Naive thymus-derived CD4-positive, alpha-beta T cell (primary cell): Measurements from ENCODE around the gene P2RY2. TPM values are rescaled to one million over a fixed set of nuclear protein-coding genes. Genes with fewer than 3 reads are reported as not detected.
"Not testable (repeated sequence)": the region's sequence is repeated elsewhere in the genome, so short reads cannot be mapped to it uniquely, and the experiment has no call there.

ENCODE experiments used
- ATAC-seq: fragments of 150-1000 bp; cut with Tn5 transposase; 2 replicates; pipeline ENCODE4 v1.10.0; 2021; ENCODE audit warnings: mild to moderate bottlenecking, moderate library complexity
- CTCF ChIA-PET: fragments of 350-600 bp; sonication (Branson Sonifier 250); formaldehyde crosslinking; loops from one replicate; lab custom pipeline; 2021; ENCODE audit warnings: antibody characterized with exemption; lab: Charles Lee
- POLR2A ChIA-PET: fragments of 350-600 bp; sonication (Branson Sonifier 250); formaldehyde crosslinking; loops from one replicate; lab custom pipeline; 2021; ENCODE audit warnings: antibody characterized with exemption, inconsistent platforms; lab: Charles Lee
- DNase-seq, 9 donors: peaks; one replicate each; pipeline versions ENCODE4 v3.0.0 to v3.0.0-alpha.2; 2020 to 2022; ENCODE audit warnings: mixed read lengths in 1 of 9
- H3K27ac ChIP-seq: one replicate; pipeline ENCODE4 v1.7.0; 2013; ENCODE audit warnings: mild to moderate bottlenecking, low read depth, low read length, moderate library complexity
- H3K27me3 ChIP-seq, 2 donors: one replicate each; pipeline ENCODE4 v1.7.0; 2013; ENCODE audit warnings: low read length in 2 of 2, mild to moderate bottlenecking in 2 of 2, moderate library complexity in 2 of 2; ENCODE audit not compliant: control insufficient read depth in 2 of 2, insufficient read depth in 2 of 2
- H3K36me3 ChIP-seq, 3 experiments: 1 replicate in 2 of 3; 2 replicates in 1 of 3; pipeline ENCODE4 v1.7.0; 2013; ENCODE audit warnings: low read length in 3 of 3, mild to moderate bottlenecking in 3 of 3, moderate library complexity in 1 of 3; ENCODE audit not compliant: insufficient read depth in 3 of 3, control insufficient read depth in 2 of 3
- H3K4me1 ChIP-seq, 2 donors: one replicate each; pipeline ENCODE4 v1.7.0; 2013; ENCODE audit warnings: low read length in 2 of 2, mild to moderate bottlenecking in 2 of 2, moderate library complexity in 1 of 2; ENCODE audit not compliant: control insufficient read depth in 2 of 2, insufficient read depth in 2 of 2
- H3K4me3 ChIP-seq: 2 replicates; pipeline ENCODE4 v1.7.0; 2013; ENCODE audit warnings: mild to moderate bottlenecking, low read length
- H3K9me3 ChIP-seq, 3 experiments: 1 replicate in 2 of 3; 2 replicates in 1 of 3; pipeline ENCODE4 v1.7.0; 2013; ENCODE audit warnings: low read length in 3 of 3; ENCODE audit not compliant: control insufficient read depth in 2 of 3
- H3K27ac Mint-ChIP-seq, 9 donors: one replicate each; pipeline ENCODE4 v1.8.0; 2020 to 2022; ENCODE audit warnings: mixed read lengths in 9 of 9, mild to moderate bottlenecking in 8 of 9, moderate library complexity in 5 of 9, inconsistent platforms in 2 of 9
- H3K27me3 Mint-ChIP-seq, 5 donors: one replicate each; pipeline ENCODE4 v1.8.0; 2021 to 2022; ENCODE audit warnings: mixed read lengths in 5 of 5, mild to moderate bottlenecking in 1 of 5
- H3K36me3 Mint-ChIP-seq, 5 donors: one replicate each; pipeline ENCODE4 v1.8.0; 2020 to 2022; ENCODE audit warnings: mixed read lengths in 5 of 5, mild to moderate bottlenecking in 3 of 5, inconsistent platforms in 1 of 5
- H3K4me1 Mint-ChIP-seq, 7 donors: one replicate each; pipeline ENCODE4 v1.8.0; 2020 to 2022; ENCODE audit warnings: mixed read lengths in 7 of 7, mild to moderate bottlenecking in 3 of 7, inconsistent platforms in 1 of 7
- H3K4me3 Mint-ChIP-seq, 10 donors: one replicate each; pipeline ENCODE4 v1.8.0; 2020 to 2022; ENCODE audit warnings: mild to moderate bottlenecking in 10 of 10, mixed read lengths in 10 of 10, moderate library complexity in 6 of 10, inconsistent platforms in 2 of 10
- H3K9me3 Mint-ChIP-seq, 11 donors: one replicate each; pipeline ENCODE4 v1.8.0; 2020 to 2022; ENCODE audit warnings: mixed read lengths in 11 of 11, mild to moderate bottlenecking in 4 of 11, inconsistent platforms in 1 of 11, moderate library complexity in 1 of 11
- intact Hi-C, 2 donors: fragments of 100-400 bp; cut with micrococcal nuclease; formaldehyde crosslinking; loops; one replicate each; pipeline ENCODE4 v1.15.1; 2023
- polyA plus RNA-seq, 2 donors: library from polyadenylated mRNA; unstranded; fragments of 300-500 nt; fragmentation: Illumina TruSeq; gene quantifications; one replicate each; pipeline ENCODE4 v1.2.3, GENCODE V29; 2021
- total RNA-seq, 6 experiments: library from RNA in 5 of 6; stranded (reverse) in 5 of 6; gene quantifications; 1 replicate in 5 of 6; 2 replicates in 1 of 6; pipeline ENCODE4 v1.2.3 and lab custom pipeline; 2021 to 2026

P2RY2 gene
- total and polyA plus RNA-seq, 7 experiments from 2014 or later, result 0.90 to 5.3 TPM; not detected in 5

DNA sequence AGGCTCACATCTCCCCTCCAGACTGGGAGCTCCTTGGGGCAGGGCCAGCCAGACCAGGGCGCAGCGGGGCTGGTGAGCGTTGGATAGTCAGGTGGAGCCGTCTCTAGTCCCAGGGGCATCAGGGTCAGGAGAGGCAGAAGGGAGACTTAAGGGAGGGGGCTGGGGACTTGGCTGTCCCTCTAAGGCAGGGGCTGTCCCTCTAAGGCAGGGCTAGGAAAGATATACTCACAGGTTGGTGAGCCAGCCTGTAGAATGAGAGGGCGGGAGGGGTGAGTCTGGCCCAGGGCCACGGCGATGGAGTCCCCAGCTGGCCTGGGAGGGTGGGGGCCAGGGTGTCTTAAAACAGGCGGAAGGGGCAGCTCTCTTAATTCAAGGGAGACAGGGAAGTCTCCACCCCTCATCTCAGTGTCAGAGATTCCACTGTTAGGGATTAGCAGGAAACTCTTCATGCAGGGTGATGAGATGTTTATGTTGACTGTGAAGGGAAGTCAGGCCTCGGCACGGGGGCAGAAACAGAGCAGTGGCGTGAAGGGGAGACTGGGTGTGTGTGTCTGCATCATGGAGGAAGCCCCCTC lies 11.3 kb downstream of the P2RY2 start:
- ATAC-seq (no peak), DNase-seq (no peak)
- H3K4me1 ChIP-seq, result no peaks in the 10 kb centered on the region
- ChIA-PET CTCF (no interaction called here), POLR2A (no interaction called here)
- no peaks in the 10 kb centered on the region for H3K27me3 ChIP-seq
- H3K36me3 ChIP-seq, result no peaks in the 10 kb centered on the region
- peaks cover 0 to 8% (median 0%) of the 10 kb centered on the region in 5 donors for H3K27me3 Mint-ChIP-seq
- no peak overlapping the region for H3K27ac ChIP-seq
- intact Hi-C loops, result no loop called here
- H3K4me3 ChIP-seq, result no peak overlapping the region
- peaks cover 0 to 1% (median 0%) of the 10 kb centered on the region in 11 donors for H3K9me3 Mint-ChIP-seq
- no peak overlapping the region for H3K27ac Mint-ChIP-seq
- no peak overlapping the region for H3K4me3 Mint-ChIP-seq
- no peaks in the 10 kb centered on the region for H3K36me3 Mint-ChIP-seq
- peaks cover 0 to 3% (median 0%) of the 10 kb centered on the region in 7 donors for H3K4me1 Mint-ChIP-seq
- H3K9me3 ChIP-seq, result no peaks in the 10 kb centered on the region

DNA sequence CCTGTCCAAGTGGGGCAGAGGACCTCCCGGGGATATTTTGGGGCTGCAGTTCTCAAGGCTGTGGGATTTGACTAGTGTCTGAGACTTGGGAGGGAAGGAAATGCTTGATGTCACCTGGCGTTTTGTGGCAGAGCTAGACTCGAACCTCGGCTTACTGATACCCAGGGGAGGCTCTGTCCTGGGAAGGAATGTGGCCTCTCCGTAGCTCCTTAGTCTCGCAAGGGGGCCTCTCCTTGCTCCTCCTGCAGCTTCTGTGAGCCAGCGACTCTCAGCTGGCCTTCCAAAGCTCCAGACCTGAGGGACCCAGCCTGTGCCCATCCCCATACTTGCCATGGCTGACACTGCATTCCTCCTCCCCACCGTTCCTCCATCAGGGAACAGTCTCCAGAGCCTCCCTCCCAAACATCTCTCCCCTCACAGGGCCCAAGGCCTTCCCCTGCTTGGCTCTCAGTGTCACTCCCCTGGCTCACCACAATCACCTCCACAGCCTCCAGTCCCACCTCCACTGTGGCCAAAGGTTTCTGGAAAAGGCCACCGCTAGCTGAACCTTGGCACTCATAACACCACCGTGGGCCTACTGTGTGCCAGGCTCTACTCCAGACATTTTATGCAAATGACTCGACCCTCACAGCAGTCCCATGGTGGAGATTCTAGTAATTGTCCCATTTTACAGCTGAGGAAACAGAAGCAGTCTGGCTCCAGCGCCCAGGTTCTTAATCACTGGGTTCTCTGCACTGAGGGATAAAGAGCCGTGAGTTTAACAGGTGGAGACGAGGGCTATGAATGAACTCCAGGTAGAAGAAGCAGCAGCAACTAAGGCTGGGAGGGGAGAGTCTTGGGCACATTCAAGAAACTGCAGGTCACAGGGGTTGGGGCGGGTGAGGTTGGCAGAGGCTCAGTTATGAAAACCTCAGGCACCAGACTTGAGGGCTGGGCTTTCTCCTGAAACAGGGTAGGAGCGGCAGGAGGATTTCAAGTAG lies 12.1 kb downstream of the P2RY2 start:
- POLR2A ChIA-PET, result no interaction called here
- DNase-seq, result no peak
- Mint-ChIP-seq H3K4me1 (no peaks in the 10 kb centered on the region), H3K27ac (peak overlapping the region in 1 of 9 donors; percentile 50), H3K27me3 (peaks cover 0 to 4% (median 0%) of the 10 kb centered on the region in 5 donors), H3K9me3 (peaks cover 0 to 1% (median 0%) of the 10 kb centered on the region in 11 donors), H3K4me3 (no peak overlapping the region), H3K36me3 (no peaks in the 10 kb centered on the region)
- no peaks in the 10 kb centered on the region for H3K4me1 ChIP-seq
- no peaks in the 10 kb centered on the region for H3K9me3 ChIP-seq
- H3K27ac ChIP-seq, result no peak overlapping the region
- no peaks in the 10 kb centered on the region for H3K27me3 ChIP-seq
- ATAC-seq, result no peak
- no peaks in the 10 kb centered on the region for H3K36me3 ChIP-seq
- CTCF ChIA-PET, result interaction anchor here (0.7 kb wide), 1 partner anchor 66 kb away, joined by 4 read pairs; no protein-coding TSS in a partner anchor
- intact Hi-C loops, result no loop called here
- H3K4me3 ChIP-seq, result no peak overlapping the region

DNA sequence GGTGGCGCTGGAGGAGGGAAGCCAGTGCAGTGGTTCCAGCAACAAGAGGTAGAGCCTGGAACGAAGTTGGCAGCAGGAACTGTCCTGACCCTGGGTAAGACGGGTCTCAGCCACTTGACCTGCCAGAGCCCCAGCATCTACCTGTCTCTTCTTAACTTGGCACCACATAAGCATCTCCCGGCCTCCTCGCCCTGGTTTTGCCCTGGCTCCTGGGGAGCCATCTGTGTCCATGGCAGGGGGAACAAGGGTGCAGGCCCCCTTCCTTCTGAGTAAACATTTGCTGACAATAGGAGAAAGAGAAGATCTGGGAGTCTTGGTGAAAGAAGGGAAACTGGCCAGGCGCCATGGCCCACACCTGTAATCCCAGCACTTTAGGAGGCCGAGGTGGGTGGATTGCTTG lies 12.8 kb downstream of the P2RY2 start:
- H3K27ac ChIP-seq, result no peak overlapping the region
- Mint-ChIP-seq H3K27me3 (peaks cover 0 to 3% (median 0%) of the 10 kb centered on the region in 5 donors), H3K27ac (no peak overlapping the region), H3K36me3 (no peaks in the 10 kb centered on the region), H3K4me1 (no peaks in the 10 kb centered on the region), H3K4me3 (no peak overlapping the region), H3K9me3 (no peaks in the 10 kb centered on the region)
- ChIA-PET CTCF (no interaction called here), POLR2A (interaction anchor here (0.6 kb wide), 1 partner anchor 509 kb away, joined by 3 read pairs; no protein-coding TSS in a partner anchor)
- H3K4me3 ChIP-seq, result no peak overlapping the region
- intact Hi-C loops, result no loop called here
- no peaks in the 10 kb centered on the region for H3K9me3 ChIP-seq
- no peaks in the 10 kb centered on the region for H3K36me3 ChIP-seq
- no peaks in the 10 kb centered on the region for H3K4me1 ChIP-seq
- no peak for ATAC-seq
- DNase-seq, result no peak
- H3K27me3 ChIP-seq, result no peaks in the 10 kb centered on the region

DNA sequence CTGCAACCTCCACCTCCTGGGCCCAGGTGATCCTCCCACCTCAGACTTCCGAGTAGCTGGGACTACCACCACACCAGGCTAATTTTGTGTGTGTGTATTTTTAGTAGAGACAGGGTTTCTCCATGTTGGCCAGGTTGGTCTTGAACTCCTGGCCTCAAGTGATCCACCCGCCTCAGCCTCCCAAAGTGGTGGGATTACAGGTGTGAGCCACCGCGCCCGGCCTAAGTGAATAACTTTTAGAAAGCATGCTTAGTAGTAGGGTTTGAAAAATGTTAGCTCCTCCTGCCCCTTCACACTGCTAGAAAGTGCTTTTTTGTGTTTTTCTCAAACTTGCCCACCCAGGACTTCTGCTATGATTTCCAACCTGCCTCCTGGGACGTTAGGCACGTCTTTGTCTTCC lies 14.4 kb downstream of the P2RY2 start:
- H3K27ac Mint-ChIP-seq, H3K9me3 ChIP-seq, H3K36me3 Mint-ChIP-seq, H3K4me1 ChIP-seq, H3K36me3 ChIP-seq, H3K4me3 ChIP-seq, H3K27me3 ChIP-seq, H3K27me3 Mint-ChIP-seq, ATAC-seq, H3K4me1 Mint-ChIP-seq, H3K4me3 Mint-ChIP-seq, DNase-seq, POLR2A ChIA-PET, H3K27ac ChIP-seq, H3K9me3 Mint-ChIP-seq, intact Hi-C loops: not testable (repeated sequence)
- CTCF ChIA-PET, result interaction anchor here (0.6 kb wide), 1 partner anchor 308 kb away, joined by 3 read pairs; no protein-coding TSS in a partner anchor

DNA sequence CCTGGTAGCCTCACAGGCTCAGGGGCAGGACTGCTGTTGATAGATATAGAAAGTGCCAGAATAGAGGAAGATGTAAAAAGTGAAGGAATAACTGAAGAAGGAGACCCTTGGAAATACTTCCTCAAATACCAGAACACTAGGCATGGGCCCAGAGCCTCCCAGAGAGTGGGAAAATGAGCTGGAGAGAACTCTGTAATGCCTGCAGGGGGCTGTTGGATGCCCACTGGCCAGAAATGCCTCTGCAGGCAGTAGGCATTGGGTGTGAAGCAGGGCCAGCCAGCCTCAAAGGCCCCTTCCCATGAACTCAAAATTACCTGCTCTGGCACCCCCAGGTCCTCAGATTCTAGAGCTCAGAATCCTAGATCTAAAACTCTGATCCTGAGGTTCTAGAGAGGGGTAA lies 15.1 kb downstream of the P2RY2 start:
- H3K9me3 ChIP-seq, result no peaks in the 10 kb centered on the region
- POLR2A ChIA-PET, result no interaction called here
- H3K27me3 Mint-ChIP-seq, result peaks cover 0 to 3% (median 0%) of the 10 kb centered on the region in 5 donors
- H3K4me1 ChIP-seq, result no peaks in the 10 kb centered on the region
- CTCF ChIA-PET, result no interaction called here
- intact Hi-C loops, result no loop called here
- no peak overlapping the region for H3K4me3 Mint-ChIP-seq
- no peak overlapping the region for H3K27ac Mint-ChIP-seq
- ATAC-seq, result no peak
- H3K9me3 Mint-ChIP-seq, result no peaks in the 10 kb centered on the region
- H3K36me3 Mint-ChIP-seq, result no peaks in the 10 kb centered on the region
- H3K27me3 ChIP-seq, result no peaks in the 10 kb centered on the region
- H3K4me1 Mint-ChIP-seq, result peaks cover 0 to 2% (median 0%) of the 10 kb centered on the region in 7 donors
- H3K36me3 ChIP-seq, result no peaks in the 10 kb centered on the region
- H3K27ac ChIP-seq, result no peak overlapping the region
- DNase-seq, result no peak
- no peak overlapping the region for H3K4me3 ChIP-seq

DNA sequence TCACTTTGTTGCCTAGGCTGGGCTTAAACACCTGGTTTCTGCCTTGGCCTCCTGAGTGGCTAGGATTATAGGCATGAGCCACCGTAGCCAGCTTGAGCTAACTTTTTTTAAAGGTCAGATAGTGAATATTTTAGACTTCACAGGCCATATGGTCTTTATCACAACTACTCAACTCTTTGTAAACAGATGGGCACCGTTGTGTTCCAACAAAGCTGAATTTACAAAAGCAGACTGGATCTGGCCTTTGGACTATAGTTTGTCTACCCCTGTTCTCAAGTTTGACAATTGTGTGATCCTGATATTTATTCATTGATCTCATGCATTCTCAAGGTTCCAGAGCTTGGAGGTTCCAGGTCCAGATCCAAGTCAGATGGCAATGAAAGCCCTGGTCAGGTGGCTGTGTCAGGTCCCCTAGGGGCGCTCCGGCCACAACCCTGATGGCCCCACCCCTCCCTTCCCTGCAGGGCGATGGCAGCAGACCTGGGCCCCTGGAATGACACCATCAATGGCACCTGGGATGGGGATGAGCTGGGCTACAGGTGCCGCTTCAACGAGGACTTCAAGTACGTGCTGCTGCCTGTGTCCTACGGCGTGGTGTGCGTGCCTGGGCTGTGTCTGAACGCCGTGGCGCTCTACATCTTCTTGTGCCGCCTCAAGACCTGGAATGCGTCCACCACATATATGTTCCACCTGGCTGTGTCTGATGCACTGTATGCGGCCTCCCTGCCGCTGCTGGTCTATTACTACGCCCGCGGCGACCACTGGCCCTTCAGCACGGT lies 15.8 kb downstream of the P2RY2 start:
- intact Hi-C loops, result no loop called here
- H3K27me3 ChIP-seq, result no peaks in the 10 kb centered on the region
- no peak for ATAC-seq

More for the DNA sequence above, 15.8 kb downstream of the P2RY2 start:
- no peak overlapping the region for H3K4me3 Mint-ChIP-seq
- Histone ChIP-seq H3K4me3 (no peak overlapping the region), H3K4me1 (no peaks in the 10 kb centered on the region), H3K27ac (no peak overlapping the region), H3K36me3 (no peaks in the 10 kb centered on the region), H3K9me3 (no peaks in the 10 kb centered on the region)
- H3K4me1 Mint-ChIP-seq, result peaks cover 0 to 2% (median 0%) of the 10 kb centered on the region in 7 donors
- H3K9me3 Mint-ChIP-seq, result no peaks in the 10 kb centered on the region
- ChIA-PET CTCF (no interaction called here), POLR2A (no interaction called here)
- no peak for DNase-seq
- no peaks in the 10 kb centered on the region for H3K36me3 Mint-ChIP-seq
- peaks cover 0 to 3% (median 0%) of the 10 kb centered on the region in 5 donors for H3K27me3 Mint-ChIP-seq
- no peak overlapping the region for H3K27ac Mint-ChIP-seq
